Stimulated activated CD8-positive, alpha-beta memory T cell treated with anti-CD3 and anti-CD28 coated beads, Interleukin-15, amount 100 ng/mL, for 48 hours (primary cell): ENCODE results near the gene FAM181A.

ENCODE experiments used
- DNase-seq, 2 donors: peaks; one replicate each; pipeline ENCODE4 v3.0.0-alpha.2; 2020; ENCODE audit warnings: low read depth in 2 of 2

The FAM181A gene

GRCh38 chr14:93926873-93927799 is at the start of gene FAM181A:
Gene FAM181A (plus strand): TSS chr14:93927344. CDS start chr14:93928286, 942 bp downstream.
- DNase-seq: no peak

- DNase-seq: no peak
These were observed 48.9 kb upstream of the FAM181A start for GRCh38 chr14:93878212-93878611.

- no peak for DNase-seq
These were observed 48.3 kb upstream of the FAM181A start for GRCh38 chr14:93878871-93879270.

GRCh38 chr14:93879362-93879983 is 47.7 kb upstream of the FAM181A start:
- DNase-seq: no peak

- no peak for DNase-seq
These were observed 46.9 kb upstream of the FAM181A start for GRCh38 chr14:93880021-93880820.

- no peak for DNase-seq
These were observed 42.2 kb upstream of the FAM181A start for GRCh38 chr14:93884950-93885349.

GRCh38 chr14:93888995-93889394 is 38.1 kb upstream of the FAM181A start:
- no peak for DNase-seq

GRCh38 chr14:93889739-93890483 is 37.2 kb upstream of the FAM181A start:
- DNase-seq: no peak

- DNase-seq: no peak
These were observed 35.2 kb upstream of the FAM181A start for GRCh38 chr14:93891756-93892504.

GRCh38 chr14:93892505-93892839 is 34.7 kb upstream of the FAM181A start:
- DNase-seq: no peak

- peak; percentile 34 to 36 for DNase-seq
These were observed 34.1 kb upstream of the FAM181A start for GRCh38 chr14:93892923-93893558.

- DNase-seq: no peak
These were observed 33.4 kb upstream of the FAM181A start for GRCh38 chr14:93893661-93894261.

- no peak for DNase-seq
These were observed 32.0 kb upstream of the FAM181A start for GRCh38 chr14:93895023-93895604.

- no peak for DNase-seq
These were observed 29.7 kb upstream of the FAM181A start for GRCh38 chr14:93897476-93897845.

GRCh38 chr14:93898081-93898611 is 29.0 kb upstream of the FAM181A start:
- DNase-seq: no peak

GRCh38 chr14:93898731-93899130 is 28.4 kb upstream of the FAM181A start:
- DNase-seq: no peak

- DNase-seq: no peak
These were observed 25.3 kb upstream of the FAM181A start for GRCh38 chr14:93901813-93902212.

GRCh38 chr14:93902619-93903307 is 24.4 kb upstream of the FAM181A start:
- no peak for DNase-seq
